IPS-18a (cell line): ENCODE results near the gene FBLN1.

Experiments used
- H3K27ac ChIP-seq: one replicate; pipeline ENCODE4 v1.5.1; 2013; ENCODE audit warnings: low read length
- H3K27me3 ChIP-seq: one replicate; pipeline ENCODE4 v1.6.1; 2013; ENCODE audit warnings: mild to moderate bottlenecking, low read length; ENCODE audit not compliant: control insufficient read depth, insufficient read depth
- H3K36me3 ChIP-seq: one replicate; pipeline ENCODE4 v1.6.1; 2013; ENCODE audit warnings: low read depth, low read length; ENCODE audit not compliant: control insufficient read depth
- H3K4me1 ChIP-seq: one replicate; pipeline ENCODE4 v1.6.1; 2013; ENCODE audit warnings: low read depth, low read length; ENCODE audit not compliant: control insufficient read depth
- H3K4me3 ChIP-seq: one replicate; pipeline ENCODE4 v1.5.1; 2013; ENCODE audit warnings: low read length
- H3K9ac ChIP-seq: one replicate; pipeline ENCODE4 v1.6.1; 2013; ENCODE audit warnings: mild to moderate bottlenecking, low read length, moderate library complexity
- H3K9me3 ChIP-seq: one replicate; pipeline ENCODE4 v1.6.1; 2013; ENCODE audit warnings: low read depth, low read length; ENCODE audit not compliant: control insufficient read depth

FBLN1 gene

DNA sequence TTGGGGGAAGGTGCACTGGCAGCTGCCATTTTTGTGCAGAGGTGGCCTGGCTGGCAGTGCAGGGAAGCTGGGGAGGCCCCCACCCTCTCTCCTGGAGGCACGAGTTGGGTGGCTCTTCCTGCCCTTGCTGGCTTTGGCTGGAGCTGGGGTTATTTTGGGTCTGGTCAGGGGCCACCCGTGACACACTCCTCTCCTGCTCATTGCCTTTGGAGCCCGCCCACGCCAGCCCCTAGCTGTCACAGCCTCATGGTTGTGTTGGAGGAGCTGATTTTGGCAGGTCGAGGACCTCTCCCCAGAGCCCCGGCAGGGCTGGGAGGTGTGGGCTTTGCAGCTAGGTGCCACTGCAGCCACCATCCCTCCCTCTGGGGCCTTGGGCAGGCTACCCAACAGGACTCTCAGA lies 21.5 kb downstream of the FBLN1 start:
- Histone ChIP-seq H3K9ac (no peak overlapping the region), H3K9me3 (no peaks in the 10 kb centered on the region), H3K27me3 (no peaks in the 10 kb centered on the region), H3K27ac (no peak overlapping the region), H3K36me3 (peaks cover 52% of the 10 kb centered on the region), H3K4me1 (no peaks in the 10 kb centered on the region), H3K4me3 (no peak overlapping the region)

- no peak overlapping the region for H3K4me3 ChIP-seq
- H3K9ac ChIP-seq: no peak overlapping the region
- no peaks in the 10 kb centered on the region for H3K9me3 ChIP-seq
- H3K27ac ChIP-seq: no peak overlapping the region
- no peaks in the 10 kb centered on the region for H3K4me1 ChIP-seq
- no peaks in the 10 kb centered on the region for H3K27me3 ChIP-seq
- peaks cover 54% of the 10 kb centered on the region for H3K36me3 ChIP-seq
Measured at GRCh38 chr22:45524966-45525365, 22.3 kb downstream of the FBLN1 start.

- H3K9ac ChIP-seq: no peak overlapping the region
- H3K36me3 ChIP-seq: peaks cover 56% of the 10 kb centered on the region
- no peaks in the 10 kb centered on the region for H3K27me3 ChIP-seq
- no peak overlapping the region for H3K27ac ChIP-seq
- H3K9me3 ChIP-seq: no peaks in the 10 kb centered on the region
- no peak overlapping the region for H3K4me3 ChIP-seq
- no peaks in the 10 kb centered on the region for H3K4me1 ChIP-seq
Measured at GRCh38 chr22:45525480-45525879, 22.8 kb downstream of the FBLN1 start.

- Histone ChIP-seq H3K9me3 (no peaks in the 10 kb centered on the region), H3K36me3 (peaks cover 55% of the 10 kb centered on the region)
Measured at GRCh38 chr22:45526281-45526680, 23.6 kb downstream of the FBLN1 start.

GRCh38 chr22:45526768-45527360 lies 24.2 kb downstream of the FBLN1 start:
- Histone ChIP-seq H3K9ac (no peak overlapping the region), H3K36me3 (peaks cover 56% of the 10 kb centered on the region), H3K27me3 (no peaks in the 10 kb centered on the region), H3K4me3 (no peak overlapping the region), H3K4me1 (no peaks in the 10 kb centered on the region), H3K9me3 (no peaks in the 10 kb centered on the region), H3K27ac (no peak overlapping the region)

More at GRCh38 chr22:45526281-45526680, 23.6 kb downstream of the FBLN1 start:
- H3K27ac ChIP-seq: no peak overlapping the region
- H3K27me3 ChIP-seq: no peaks in the 10 kb centered on the region
- no peak overlapping the region for H3K9ac ChIP-seq
- H3K4me1 ChIP-seq: no peaks in the 10 kb centered on the region
- H3K4me3 ChIP-seq: no peak overlapping the region

GRCh38 chr22:45527456-45527855 lies 24.8 kb downstream of the FBLN1 start:
- Histone ChIP-seq H3K4me3 (no peak overlapping the region), H3K9ac (no peak overlapping the region), H3K9me3 (no peaks in the 10 kb centered on the region), H3K36me3 (peaks cover 59% of the 10 kb centered on the region), H3K27me3 (no peaks in the 10 kb centered on the region), H3K27ac (no peak overlapping the region), H3K4me1 (no peaks in the 10 kb centered on the region)

- no peak overlapping the region for H3K9ac ChIP-seq
- peaks cover 58% of the 10 kb centered on the region for H3K36me3 ChIP-seq
- H3K27me3 ChIP-seq: no peaks in the 10 kb centered on the region
- H3K27ac ChIP-seq: no peak overlapping the region
- H3K4me3 ChIP-seq: no peak overlapping the region
- no peaks in the 10 kb centered on the region for H3K9me3 ChIP-seq
- no peaks in the 10 kb centered on the region for H3K4me1 ChIP-seq
Measured at GRCh38 chr22:45528046-45528445, 25.4 kb downstream of the FBLN1 start.

DNA sequence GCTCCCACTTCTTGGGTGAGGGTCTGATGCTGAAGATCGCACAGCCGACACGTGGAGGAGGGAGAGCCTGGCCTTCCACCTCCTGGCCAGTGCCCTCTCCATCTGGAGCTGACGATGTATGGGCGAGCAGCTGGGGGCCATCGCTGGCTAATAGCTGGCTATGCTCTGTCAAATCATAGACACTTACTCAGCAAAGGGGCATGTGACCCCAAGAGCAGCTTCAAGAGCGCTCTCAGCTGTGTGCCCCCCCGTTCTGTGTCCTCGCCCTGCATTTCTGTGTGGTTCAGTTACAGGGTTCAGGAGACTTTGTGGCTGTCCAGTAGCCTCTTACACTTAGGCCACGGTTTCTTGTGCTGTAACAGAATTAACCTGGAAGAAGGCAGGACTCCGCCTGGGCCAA lies 26.4 kb downstream of the FBLN1 start:
- Histone ChIP-seq H3K27ac (no peak overlapping the region), H3K9me3 (no peaks in the 10 kb centered on the region), H3K36me3 (peaks cover 65% of the 10 kb centered on the region), H3K4me1 (no peaks in the 10 kb centered on the region), H3K27me3 (no peaks in the 10 kb centered on the region), H3K4me3 (no peak overlapping the region), H3K9ac (no peak overlapping the region)

DNA sequence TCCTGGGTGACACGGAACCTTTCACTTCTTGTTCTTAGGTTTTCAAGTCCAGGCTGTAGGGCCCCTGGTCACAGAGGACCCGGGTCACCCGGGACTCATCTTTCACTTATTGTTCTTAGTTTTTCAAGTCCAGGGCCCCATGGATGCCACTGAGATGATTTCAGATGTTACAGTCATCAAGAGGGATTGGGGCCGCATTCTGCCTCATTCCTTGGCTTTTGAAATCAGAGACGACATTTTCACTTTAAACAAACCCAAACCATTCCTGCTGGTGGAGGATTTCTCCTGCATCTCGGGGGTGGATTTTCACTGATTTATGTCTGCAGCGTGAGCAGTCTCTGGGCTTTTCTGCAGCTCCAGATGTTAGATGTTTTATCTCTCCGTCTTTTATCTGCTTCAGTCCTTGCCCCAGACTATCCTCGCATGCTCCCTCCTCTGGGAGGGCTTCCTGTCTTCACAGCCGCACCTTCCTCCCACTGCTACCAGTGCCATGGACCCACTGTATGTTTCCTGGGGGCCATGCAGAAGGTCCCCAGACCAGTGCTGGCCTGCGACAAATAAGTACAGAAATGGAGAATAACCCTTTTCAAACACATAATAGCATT lies 27.4 kb downstream of the FBLN1 start:
- Histone ChIP-seq H3K36me3 (peaks cover 75% of the 10 kb centered on the region), H3K27me3 (no peaks in the 10 kb centered on the region), H3K9me3 (no peaks in the 10 kb centered on the region), H3K4me1 (no peaks in the 10 kb centered on the region), H3K4me3 (no peak overlapping the region), H3K27ac (no peak overlapping the region), H3K9ac (no peak overlapping the region)

- Histone ChIP-seq H3K9ac (no peak overlapping the region), H3K36me3 (peaks cover 72% of the 10 kb centered on the region), H3K27me3 (no peaks in the 10 kb centered on the region), H3K9me3 (no peaks in the 10 kb centered on the region), H3K4me3 (no peak overlapping the region), H3K4me1 (no peaks in the 10 kb centered on the region), H3K27ac (no peak overlapping the region)
Measured at GRCh38 chr22:45531441-45532234, 29.0 kb downstream of the FBLN1 start.

GRCh38 chr22:45532235-45532631 lies 29.6 kb downstream of the FBLN1 start:
- no peaks in the 10 kb centered on the region for H3K4me1 ChIP-seq
- H3K36me3 ChIP-seq: peaks cover 66% of the 10 kb centered on the region
- H3K9ac ChIP-seq: no peak overlapping the region
- H3K4me3 ChIP-seq: no peak overlapping the region
- H3K27me3 ChIP-seq: no peaks in the 10 kb centered on the region
- H3K9me3 ChIP-seq: no peaks in the 10 kb centered on the region
- no peak overlapping the region for H3K27ac ChIP-seq
